ENCODE data around the gene CD22. TPM values are rescaled to one million over a fixed set of nuclear protein-coding genes. Genes with fewer than 3 reads are reported as not detected.
A peak's percentile ranks its signal among the peaks of the same experiment; 100 is the strongest.

CD22 gene
- total and polyA plus RNA-seq, 2 donors from 2014 or later: 0.82 to 15.4 TPM

GRCh38 chr19:35314031-35314430 lies 15.0 kb upstream of the CD22 start:
- intact Hi-C loops (cut with DNase I): no loop called here

GRCh38 chr19:35314858-35315470 lies 14.0 kb upstream of the CD22 start:
- FAIRE-seq: no peak
- Histone ChIP-seq H3K36me3 (ENCODE audit: control insufficient read depth in 2 of 3, insufficient read depth in 3 of 3, low read length in 3 of 3) (no peaks in the 10 kb centered on the region), H3K4me1 (ENCODE audit: control insufficient read depth in 2 of 3, insufficient read depth in 2 of 3, low read depth in 1 of 3, low read length in 3 of 3) (peaks cover 0 to 8% (median 0%) of the 10 kb centered on the region in 3 donors), H3K27me3 (ENCODE audit: control insufficient read depth, insufficient read depth, low read length) (no peaks in the 10 kb centered on the region), H3K27ac (ENCODE audit: low read depth in 2 of 2, low read length in 2 of 2) (no peak overlapping the region), H3K4me3 (ENCODE audit: low read length in 3 of 3) (no peak overlapping the region), H3K9ac (ENCODE audit: low read length in 3 of 3) (no peak overlapping the region), H3K9me3 (ENCODE audit: control insufficient read depth in 2 of 3, insufficient read depth in 1 of 3, low read length in 3 of 3) (no peaks in the 10 kb centered on the region)
- intact Hi-C loops (cut with DNase I): no loop called here
- no peak for DNase-seq
- no peak for TF ChIP-seq CTCF (IDR thresholded peaks at IDR 0.05; ENCODE audit: borderline replicate concordance, extremely low read depth, insufficient read depth)

More at GRCh38 chr19:35314031-35314430, 15.0 kb upstream of the CD22 start:
- Histone ChIP-seq H3K4me3 (ENCODE audit: low read length in 3 of 3) (no peak overlapping the region), H3K36me3 (ENCODE audit: control insufficient read depth in 2 of 3, insufficient read depth in 3 of 3, low read length in 3 of 3) (no peaks in the 10 kb centered on the region), H3K4me1 (ENCODE audit: control insufficient read depth in 2 of 3, insufficient read depth in 2 of 3, low read depth in 1 of 3, low read length in 3 of 3) (peaks cover 0 to 7% (median 3%) of the 10 kb centered on the region in 3 donors), H3K9me3 (ENCODE audit: control insufficient read depth in 2 of 3, insufficient read depth in 1 of 3, low read length in 3 of 3) (no peaks in the 10 kb centered on the region), H3K27ac (ENCODE audit: low read depth in 2 of 2, low read length in 2 of 2) (no peak overlapping the region), H3K9ac (ENCODE audit: low read length in 3 of 3) (no peak overlapping the region), H3K27me3 (ENCODE audit: control insufficient read depth, insufficient read depth, low read length) (no peaks in the 10 kb centered on the region)
- FAIRE-seq (no peak), DNase-seq (no peak)
- no peak for TF ChIP-seq CTCF (IDR thresholded peaks at IDR 0.05; ENCODE audit: borderline replicate concordance, extremely low read depth, insufficient read depth)

- peaks cover 0 to 6% (median 0%) of the 10 kb centered on the region in 3 donors for H3K4me1 ChIP-seq (ENCODE audit: control insufficient read depth in 2 of 3, insufficient read depth in 2 of 3, low read depth in 1 of 3, low read length in 3 of 3)
- no peaks in the 10 kb centered on the region for H3K36me3 ChIP-seq (ENCODE audit: control insufficient read depth in 2 of 3, insufficient read depth in 3 of 3, low read length in 3 of 3)
- DNase-seq (peak in 1 of 5 donors; percentile 31), FAIRE-seq (no peak)
- no peak for TF ChIP-seq CTCF (IDR thresholded peaks at IDR 0.05; ENCODE audit: borderline replicate concordance, extremely low read depth, insufficient read depth)
- H3K27me3 ChIP-seq (ENCODE audit: control insufficient read depth, insufficient read depth, low read length): no peaks in the 10 kb centered on the region
- no peak overlapping the region for H3K27ac ChIP-seq (ENCODE audit: low read depth in 2 of 2, low read length in 2 of 2)
- no peak overlapping the region for H3K9ac ChIP-seq (ENCODE audit: low read length in 3 of 3)
- intact Hi-C loops (cut with DNase I): no loop called here
- no peak overlapping the region for H3K4me3 ChIP-seq (ENCODE audit: low read length in 3 of 3)
- H3K9me3 ChIP-seq (ENCODE audit: control insufficient read depth in 2 of 3, insufficient read depth in 1 of 3, low read length in 3 of 3): no peaks in the 10 kb centered on the region
Measured at GRCh38 chr19:35315883-35316282, 13.1 kb upstream of the CD22 start.

- peaks cover 0 to 6% (median 0%) of the 10 kb centered on the region in 3 donors for H3K4me1 ChIP-seq (ENCODE audit: control insufficient read depth in 2 of 3, insufficient read depth in 2 of 3, low read depth in 1 of 3, low read length in 3 of 3)
Measured at GRCh38 chr19:35316560-35316959, 12.4 kb upstream of the CD22 start.

More at GRCh38 chr19:35316560-35316959, 12.4 kb upstream of the CD22 start:
- H3K9me3 ChIP-seq (ENCODE audit: control insufficient read depth in 2 of 3, insufficient read depth in 1 of 3, low read length in 3 of 3): no peaks in the 10 kb centered on the region
- no peaks in the 10 kb centered on the region for H3K36me3 ChIP-seq (ENCODE audit: control insufficient read depth in 2 of 3, insufficient read depth in 3 of 3, low read length in 3 of 3)
- FAIRE-seq: no peak
- no peak overlapping the region for H3K27ac ChIP-seq (ENCODE audit: low read depth in 2 of 2, low read length in 2 of 2)
- no peaks in the 10 kb centered on the region for H3K27me3 ChIP-seq (ENCODE audit: control insufficient read depth, insufficient read depth, low read length)
- H3K4me3 ChIP-seq (ENCODE audit: low read length in 3 of 3): no peak overlapping the region
- H3K9ac ChIP-seq (ENCODE audit: low read length in 3 of 3): no peak overlapping the region
- no peak for DNase-seq
- intact Hi-C loops (cut with DNase I): no loop called here
- TF ChIP-seq CTCF (IDR thresholded peaks at IDR 0.05; ENCODE audit: borderline replicate concordance, extremely low read depth, insufficient read depth): no peak

Data from kidney (tissue), 14 donors.